ENCODE data around the gene ASPHD2.

DNA sequence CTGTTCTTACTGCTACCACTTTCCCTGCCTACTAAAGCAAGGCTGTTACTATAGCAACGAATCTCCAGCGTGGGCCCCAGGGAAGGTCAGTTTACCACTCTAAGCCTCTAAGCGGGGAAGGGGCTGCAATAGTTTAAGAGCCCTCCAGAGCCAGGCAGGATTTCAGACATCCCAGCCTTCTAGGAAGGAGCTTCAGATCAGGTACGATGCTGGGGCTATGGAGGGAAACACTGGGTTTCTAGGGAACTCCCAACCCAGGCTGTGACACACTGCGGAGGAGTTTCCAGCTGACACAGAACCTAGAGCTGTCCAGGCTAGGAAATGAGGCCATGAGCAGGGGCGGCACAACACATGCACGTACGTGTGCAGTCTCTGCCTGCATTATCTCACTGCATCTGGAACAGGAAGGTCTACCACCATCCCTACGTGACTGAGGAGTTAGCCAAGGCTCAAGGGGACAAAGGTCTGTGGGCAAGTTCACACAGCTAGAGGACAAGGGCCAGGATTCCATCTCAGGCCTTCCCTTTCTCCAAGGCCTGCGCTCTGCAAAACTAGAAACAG, 34.1 kb downstream of the ASPHD2 start:
- TF ChIP-seq CSRNP3 (CRISPR knock-in tag; IDR thresholded peaks at IDR 0.05) (no peak), ZFP3 (CRISPR knock-in tag; IDR thresholded peaks at IDR 0.05) (no peak)
